K562 (cell line): ENCODE data around the gene MMEL1. TPM values are rescaled to one million over a fixed set of nuclear protein-coding genes. Genes with fewer than 3 reads are reported as not detected.

Source experiments
- E4F1 ChIP-seq: fragments of 250-450 bp; sonication (Bioruptor Pico); IDR thresholded peaks from 2 replicates; pipeline ENCODE4 v1.5.0; 2021; ENCODE audit warnings: mild to moderate bottlenecking, borderline replicate concordance
- HBP1 ChIP-seq: fragments of 450-650 bp; formaldehyde crosslinking; IDR thresholded peaks from 2 replicates; pipeline ENCODE4 v1.4.0; 2022; ENCODE audit warnings: missing genetic modification characterization
- JUNB ChIP-seq: fragments of 450-650 bp; formaldehyde crosslinking; conservative IDR thresholded peaks from 2 replicates; pipeline ENCODE4 v1.4.0; 2020; ENCODE audit warnings: mild to moderate bottlenecking
- KLF16 ChIP-seq: IDR thresholded peaks from 2 replicates; pipeline ENCODE4 v1.6.1; 2016; ENCODE audit warnings: antibody characterized with exemption
- MIER1 ChIP-seq: fragments of 450-650 bp; IDR thresholded peaks from 2 replicates; pipeline ENCODE4 v1.6.1; 2016; ENCODE audit warnings: antibody characterized with exemption, mild to moderate bottlenecking, low read depth
- MNT ChIP-seq, 2 experiments: fragments of 450-650 bp; conservative IDR thresholded peaks; 2 replicates each; pipeline ENCODE4 v1.6.1; 2017; ENCODE audit warnings: mild to moderate bottlenecking in 2 of 2, moderate library complexity in 2 of 2
- MYNN ChIP-seq, 2 experiments: sonication (generic); formaldehyde crosslinking in 1 of 2; IDR thresholded peaks; 2 replicates each; pipeline versions ENCODE4 v1.5.0 to v1.6.1; 2016 to 2020; ENCODE audit warnings: antibody characterized with exemption in 1 of 2, missing genetic modification reagents in 1 of 2
- PKNOX1 ChIP-seq: fragments of 450-650 bp; IDR thresholded peaks from 2 replicates; pipeline ENCODE4 v1.6.1; 2016
- RERE ChIP-seq: sonication (generic); formaldehyde crosslinking; IDR thresholded peaks from 2 replicates; pipeline ENCODE4 v1.8.0; 2023; ENCODE audit warnings: missing genetic modification reagents, mild to moderate bottlenecking, borderline replicate concordance
- SMARCA5 ChIP-seq: fragments of 450-650 bp; IDR thresholded peaks from 2 replicates; pipeline ENCODE4 v1.6.1; 2016
- ZBTB34 ChIP-seq: fragments of 250-450 bp; sonication (Bioruptor Pico); IDR thresholded peaks from 2 replicates; pipeline ENCODE4 v1.8.0; 2021; ENCODE audit warnings: mild to moderate bottlenecking, moderate library complexity
- ZNF124 ChIP-seq: sonication (generic); formaldehyde crosslinking; IDR thresholded peaks from 2 replicates; pipeline ENCODE4 v1.8.1; 2022; ENCODE audit warnings: missing genetic modification reagents
- ZNF695 ChIP-seq: fragments of 450-650 bp; formaldehyde crosslinking; IDR thresholded peaks from 2 replicates; pipeline ENCODE4 v1.4.0; 2020; ENCODE audit warnings: mild to moderate bottlenecking, moderate library complexity
- polyA plus RNA-seq, 8 experiments: library from polyadenylated mRNA; depleted of rRNA in 4 of 8; stranded (reverse) in 5 of 8; unstranded in 3 of 8; fragments of >200 nt; fragmentation: Nextera tagmentation in 2 of 8; fragmentation: Illumina TruSeq in 1 of 8; extraction: Ambion mirVana in 2 of 8; extraction: Trizol in 1 of 8; gene quantifications; 2 replicates each; pipeline versions ENCODE4 v1.2.1 to v1.2.3, GENCODE V29; 2011 to 2014; ENCODE audit warnings: inconsistent platforms in 1 of 8, missing spikeins in 1 of 8
- total RNA-seq, 7 experiments: library from RNA; depleted of rRNA in 6 of 7; stranded (reverse); fragments of >200 nt in 6 of 7; fragmentation: Illumina TruSeq in 2 of 7; extraction: Trizol in 2 of 7; gene quantifications; 2 replicates each; pipeline versions ENCODE4 v1.2.1 to v1.2.3, GENCODE V29; 2011 to 2021; ENCODE audit warnings: low replicate concordance in 1 of 7

Gene MMEL1
- total and polyA plus RNA-seq, 9 of the 15 experiments (the other 6 are each of a cell fraction or from before 2014, with no cell fraction given): not detected

GRCh38 chr1:2544093-2544874 is 88.5 kb downstream of the MMEL1 start (continued):
- TF ChIP-seq ZBTB34 (no peak), MIER1 (no peak), RERE (CRISPR knock-in tag) (no peak), PKNOX1 (no peak), E4F1 (CRISPR knock-in tag) (no peak), SMARCA5 (no peak), ZNF124 (CRISPR knock-in tag) (no peak), HBP1 (CRISPR knock-in tag) (no peak), ZNF695 (CRISPR knock-in tag) (no peak), MYNN (IDR thresholded peaks at IDR 0.05) (peak; percentile 35; the same call in 1 of the 2 replicates), MYNN (CRISPR knock-in tag; IDR thresholded peaks at IDR 0.05) (no peak), MNT (conservative IDR thresholded peaks at IDR 0.05) (peak; percentile 69 to 80), JUNB (CRISPR knock-in tag) (no peak), KLF16 (no peak; the same call in 1 of the 2 replicates)
